Activated CD4-positive, alpha-beta memory T cell treated with anti-CD3 and anti-CD28 coated beads for 36 hours (primary cell): ENCODE measurements around the gene CREB3L4. TPM values are rescaled to one million over a fixed set of nuclear protein-coding genes. Genes with fewer than 3 reads are reported as not detected.
A peak's percentile ranks its signal among the peaks of the same experiment; 100 is the strongest.
"Not testable (repeated sequence)": the region's sequence is repeated elsewhere in the genome, so short reads cannot be mapped to it uniquely, and the experiment has no call there.

Source experiments
- CTCF ChIA-PET: fragments of 350-600 bp; sonication (Branson Sonifier 250); formaldehyde crosslinking; loops from one replicate; lab custom pipeline; 2021; ENCODE audit warnings: antibody characterized with exemption, inconsistent platforms; lab: Charles Lee
- POLR2A ChIA-PET: fragments of 350-600 bp; sonication (Branson Sonifier 250); formaldehyde crosslinking; loops from one replicate; lab custom pipeline; 2021; ENCODE audit warnings: antibody characterized with exemption; lab: Charles Lee
- DNase-seq: peaks from one replicate; pipeline ENCODE4 v3.0.0-alpha.2; 2020
- H3K27ac Mint-ChIP-seq: one replicate; pipeline ENCODE4 v1.8.0; 2021; ENCODE audit warnings: mixed read lengths
- H3K27me3 Mint-ChIP-seq: one replicate; pipeline ENCODE4 v1.8.0; 2021; ENCODE audit warnings: mixed read lengths
- H3K36me3 Mint-ChIP-seq: one replicate; pipeline ENCODE4 v1.8.0; 2021; ENCODE audit warnings: mixed read lengths
- H3K4me1 Mint-ChIP-seq: one replicate; pipeline ENCODE4 v1.8.0; 2021; ENCODE audit warnings: low read depth, mixed read lengths
- H3K4me3 Mint-ChIP-seq: one replicate; pipeline ENCODE4 v1.8.0; 2021; ENCODE audit warnings: mild to moderate bottlenecking, mixed read lengths
- H3K9me3 Mint-ChIP-seq: one replicate; pipeline ENCODE4 v1.8.0; 2021; ENCODE audit warnings: mixed read lengths
- intact Hi-C: fragments of 100-400 bp; cut with micrococcal nuclease; formaldehyde crosslinking; loops from one replicate; pipeline ENCODE4 v1.15.1; 2023
- total RNA-seq, 2 experiments: library from RNA; stranded (reverse); gene quantifications; one replicate each; pipeline ENCODE4 v1.2.3, GENCODE V29; 2021

CREB3L4 gene
- total RNA-seq, 2 experiments from 2014 or later, result 8.5 to 8.7 TPM

GRCh38 chr1:153990468-153991150 lies 22.9 kb downstream of the CREB3L4 start, which contains the start of gene RPS27:
TSS of gene RPS27 (plus strand) at chr1:153990762. CDS start at chr1:153990797, 35 bp downstream.
- intact Hi-C loops, result loop anchor here (1.0 to 10.0 kb wide), 10 partner anchors 13 to 320 kb away; partner anchors contain the start of genes CREB3L4, CRTC2, HAX1 and ILF2
- peak within 1 kb of the TSS; percentile 99 for H3K27ac Mint-ChIP-seq
- H3K4me3 Mint-ChIP-seq, result peak within 1 kb of the TSS; percentile 97
- peaks cover 42% of the 10 kb centered on the region for H3K36me3 Mint-ChIP-seq
- peaks cover 45% of the 10 kb centered on the region for H3K4me1 Mint-ChIP-seq
- ChIA-PET CTCF (interaction anchor here (1.0 to 1.9 kb wide), 5 partner anchors 13 to 458 kb away, joined by 3 to 10 read pairs (median 4); partner anchors contain the start of genes GATAD2B and JTB), POLR2A (interaction anchor here (0.5 to 3.1 kb wide), 30 partner anchors 10 to 459 kb away, joined by 3 to 23 read pairs (median 4); partner anchors contain the start of genes CHTOP, CREB3L4, CRTC2 and DENND4B)
- H3K27me3 Mint-ChIP-seq, result peaks cover 3% of the 10 kb centered on the region
- peak; percentile 93 for DNase-seq
- H3K9me3 Mint-ChIP-seq, result no peaks in the 10 kb centered on the region

GRCh38 chr1:153991151-153991630 lies 23.5 kb downstream of the CREB3L4 start:
- peak overlapping the region; percentile 97 for H3K4me3 Mint-ChIP-seq
- peaks cover 2% of the 10 kb centered on the region for H3K27me3 Mint-ChIP-seq
- CTCF ChIA-PET, result interaction anchor here (1.0 to 1.9 kb wide), 7 partner anchors 13 to 459 kb away, joined by 3 to 10 read pairs (median 4); partner anchors contain the start of genes DENND4B, GATAD2B, JTB and SLC27A3
- peaks cover 41% of the 10 kb centered on the region for H3K4me1 Mint-ChIP-seq
- POLR2A ChIA-PET, result interaction anchor here (1.0 to 3.1 kb wide), 19 partner anchors 9 to 459 kb away, joined by 3 to 23 read pairs (median 7); partner anchors contain the start of genes CHTOP, CREB3L4, CRTC2 and DENND4B
- no peak for DNase-seq
- intact Hi-C loops, result loop anchor here (2.0 to 10.0 kb wide), 4 partner anchors 164 to 320 kb away; partner anchors contain the start of genes HAX1, ILF2 and NUP210L
- H3K36me3 Mint-ChIP-seq, result peaks cover 44% of the 10 kb centered on the region
- H3K9me3 Mint-ChIP-seq, result no peaks in the 10 kb centered on the region
- H3K27ac Mint-ChIP-seq, result peak overlapping the region; percentile 99

- intact Hi-C loops, result loop anchor here (2.0 to 10.0 kb wide), 4 partner anchors 163 to 321 kb away; partner anchors contain the start of genes HAX1, ILF2 and NUP210L
- peaks cover 36% of the 10 kb centered on the region for H3K4me1 Mint-ChIP-seq
Observed at GRCh38 chr1:153991806-153992205, 24.1 kb downstream of the CREB3L4 start.

GRCh38 chr1:153995202-153995601 lies 27.5 kb downstream of the CREB3L4 start:
- no peak overlapping the region for H3K4me3 Mint-ChIP-seq
- peaks cover 2% of the 10 kb centered on the region for H3K27me3 Mint-ChIP-seq
- H3K4me1 Mint-ChIP-seq, result peaks cover 24% of the 10 kb centered on the region
- CTCF ChIA-PET, result interaction anchor here (0.6 kb wide), 1 partner anchor 397 kb away, joined by 3 read pairs; no protein-coding TSS in a partner anchor
- peaks cover 44% of the 10 kb centered on the region for H3K36me3 Mint-ChIP-seq
- intact Hi-C loops, result loop anchor here (10.0 kb wide), 1 partner anchor 160 kb away; the partner anchor contains the start of gene NUP210L
- no peaks in the 10 kb centered on the region for H3K9me3 Mint-ChIP-seq
- DNase-seq, result no peak
- POLR2A ChIA-PET, result interaction anchor here (1.2 kb wide), 1 partner anchor 188 kb away, joined by 3 read pairs; no protein-coding TSS in a partner anchor
- H3K27ac Mint-ChIP-seq, result no peak overlapping the region

More at GRCh38 chr1:153991806-153992205, 24.1 kb downstream of the CREB3L4 start:
- CTCF ChIA-PET, result interaction anchor here (0.6 to 1.9 kb wide), 7 partner anchors 14 to 280 kb away, joined by 3 to 10 read pairs (median 4); partner anchors contain the start of genes DENND4B, JTB and SLC27A3
- POLR2A ChIA-PET, result interaction anchor here (0.7 to 3.1 kb wide), 12 partner anchors 8 to 357 kb away, joined by 3 to 23 read pairs (median 8); partner anchors contain the start of genes CHTOP, CREB3L4, CRTC2 and DENND4B
- Mint-ChIP-seq H3K9me3 (no peaks in the 10 kb centered on the region), H3K4me3 (peak overlapping the region; percentile 97), H3K27ac (peak overlapping the region; percentile 99), H3K36me3 (peaks cover 44% of the 10 kb centered on the region), H3K27me3 (peaks cover 2% of the 10 kb centered on the region)
- no peak for DNase-seq

GRCh38 chr1:153995640-153996039 lies 27.9 kb downstream of the CREB3L4 start:
- no peaks in the 10 kb centered on the region for H3K27me3 Mint-ChIP-seq
- H3K36me3 Mint-ChIP-seq, result peaks cover 42% of the 10 kb centered on the region
- no peak overlapping the region for H3K27ac Mint-ChIP-seq
- no peaks in the 10 kb centered on the region for H3K9me3 Mint-ChIP-seq
- POLR2A ChIA-PET, result no interaction called here
- CTCF ChIA-PET, result interaction anchor here (0.6 kb wide), 1 partner anchor 398 kb away, joined by 3 read pairs; no protein-coding TSS in a partner anchor
- H3K4me3 Mint-ChIP-seq, result no peak overlapping the region
- peaks cover 21% of the 10 kb centered on the region for H3K4me1 Mint-ChIP-seq
- no peak for DNase-seq
- intact Hi-C loops, result loop anchor here (10.0 kb wide), 1 partner anchor 159 kb away; the partner anchor contains the start of gene NUP210L

- intact Hi-C loops, result loop anchor here (10.0 kb wide), 1 partner anchor 158 kb away; the partner anchor contains the start of gene NUP210L
- CTCF ChIA-PET, H3K27ac Mint-ChIP-seq: not testable (repeated sequence)
Observed at GRCh38 chr1:153996882-153997281, 29.2 kb downstream of the CREB3L4 start.

GRCh38 chr1:154000420-154000819 lies 32.7 kb downstream of the CREB3L4 start:
- intact Hi-C loops, result no loop called here
- no peaks in the 10 kb centered on the region for H3K27me3 Mint-ChIP-seq
- H3K9me3 Mint-ChIP-seq, result no peaks in the 10 kb centered on the region
- H3K27ac Mint-ChIP-seq, result no peak overlapping the region
- ChIA-PET POLR2A (interaction anchor here (3.1 kb wide), 1 partner anchor 9 kb away, joined by 11 read pairs; the partner anchor contains the start of gene RPS27), CTCF (interaction anchor here (0.7 kb wide), 1 partner anchor 956 kb away, joined by 3 read pairs; the partner anchor contains the start of gene PBXIP1)
- no peaks in the 10 kb centered on the region for H3K4me1 Mint-ChIP-seq
- no peak overlapping the region for H3K4me3 Mint-ChIP-seq
- peaks cover 4% of the 10 kb centered on the region for H3K36me3 Mint-ChIP-seq
- no peak for DNase-seq

More at GRCh38 chr1:153996882-153997281, 29.2 kb downstream of the CREB3L4 start:
- H3K4me3 Mint-ChIP-seq, POLR2A ChIA-PET, H3K9me3 Mint-ChIP-seq, DNase-seq, H3K27me3 Mint-ChIP-seq: not testable (repeated sequence)
- Mint-ChIP-seq H3K36me3 (peaks cover 30% of the 10 kb centered on the region), H3K4me1 (peaks cover 15% of the 10 kb centered on the region)

GRCh38 chr1:154006136-154006535 lies 38.4 kb downstream of the CREB3L4 start:
- DNase-seq, result no peak
- Mint-ChIP-seq H3K36me3 (no peaks in the 10 kb centered on the region), H3K4me1 (no peaks in the 10 kb centered on the region), H3K27ac (no peak overlapping the region), H3K4me3 (no peak overlapping the region), H3K9me3 (no peaks in the 10 kb centered on the region), H3K27me3 (no peaks in the 10 kb centered on the region)
- POLR2A ChIA-PET, result no interaction called here
- intact Hi-C loops, result no loop called here
- CTCF ChIA-PET, result no interaction called here

GRCh38 chr1:154012129-154012528 lies 44.4 kb downstream of the CREB3L4 start:
- DNase-seq, result no peak
- Mint-ChIP-seq H3K4me1 (no peaks in the 10 kb centered on the region), H3K36me3 (no peaks in the 10 kb centered on the region), H3K9me3 (no peaks in the 10 kb centered on the region), H3K4me3 (no peak overlapping the region), H3K27me3 (no peaks in the 10 kb centered on the region), H3K27ac (no peak overlapping the region)
- POLR2A ChIA-PET, result no interaction called here
- CTCF ChIA-PET, result interaction anchor here (0.5 kb wide), 1 partner anchor 10 kb away, joined by 3 read pairs; no protein-coding TSS in a partner anchor
- intact Hi-C loops, result no loop called here

- H3K27me3 Mint-ChIP-seq, CTCF ChIA-PET, H3K27ac Mint-ChIP-seq, H3K9me3 Mint-ChIP-seq, H3K4me1 Mint-ChIP-seq, H3K36me3 Mint-ChIP-seq, DNase-seq, POLR2A ChIA-PET, intact Hi-C loops, H3K4me3 Mint-ChIP-seq: not testable (repeated sequence)
Observed at GRCh38 chr1:154012543-154012942, 44.8 kb downstream of the CREB3L4 start.

GRCh38 chr1:154014154-154014907 lies 46.6 kb downstream of the CREB3L4 start:
- no peak overlapping the region for H3K4me3 Mint-ChIP-seq
- H3K27me3 Mint-ChIP-seq, result no peaks in the 10 kb centered on the region
- H3K36me3 Mint-ChIP-seq, result no peaks in the 10 kb centered on the region
- ChIA-PET POLR2A (no interaction called here), CTCF (interaction anchor here (1.0 kb wide), 1 partner anchor 25 kb away, joined by 3 read pairs; no protein-coding TSS in a partner anchor)
- H3K27ac Mint-ChIP-seq, result no peak overlapping the region
- DNase-seq, result peak; percentile 20
- H3K9me3 Mint-ChIP-seq, result no peaks in the 10 kb centered on the region
- H3K4me1 Mint-ChIP-seq, result no peaks in the 10 kb centered on the region
- intact Hi-C loops, result no loop called here
